ENCODE measurements around the gene GOLGA8B.
"Not testable (repeated sequence)": the region's sequence is repeated elsewhere in the genome, so short reads cannot be mapped to it uniquely, and the experiment has no call there.

Gene GOLGA8B

DNA sequence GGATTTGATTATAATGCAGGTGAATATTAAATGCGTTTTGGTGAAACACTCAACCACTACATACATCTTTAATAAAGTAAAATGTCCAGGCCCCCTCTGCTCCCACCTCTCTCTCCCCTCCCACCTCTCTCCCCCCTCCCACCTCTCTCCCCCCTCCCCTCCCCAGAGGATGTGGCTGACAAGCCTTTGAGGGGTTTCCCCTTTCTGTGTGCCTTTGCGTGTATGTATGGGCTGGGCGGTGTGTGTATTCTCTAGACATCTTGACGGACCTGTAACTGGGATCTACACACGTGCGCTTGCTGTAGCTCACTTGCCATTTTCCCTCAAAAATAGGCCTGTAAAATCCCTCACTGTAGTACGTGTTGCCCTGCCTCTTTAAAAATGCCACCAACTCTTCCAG lies 28.3 kb downstream of the GOLGA8B start:
- H3K4me1 ChIP-seq (ENCODE audit: control insufficient read depth, insufficient read depth, low read length); H3K27ac ChIP-seq (ENCODE audit: low read depth, low read length); H3K4me3 ChIP-seq (ENCODE audit: low read depth, low read length); H3K27me3 ChIP-seq (ENCODE audit: control insufficient read depth, insufficient read depth, low read length); H3K36me3 ChIP-seq (ENCODE audit: control insufficient read depth, insufficient read depth, low read length); H3K9me3 ChIP-seq (ENCODE audit: control insufficient read depth, insufficient read depth, low read depth, low read length); H3K9ac ChIP-seq (ENCODE audit: low read length): not testable (repeated sequence)

GRCh38 chr15:34554716-34555115 lies 28.7 kb downstream of the GOLGA8B start:
- not testable (repeated sequence) for H3K9me3 ChIP-seq (ENCODE audit: control insufficient read depth, insufficient read depth, low read depth, low read length); H3K27ac ChIP-seq (ENCODE audit: low read depth, low read length); H3K4me1 ChIP-seq (ENCODE audit: control insufficient read depth, insufficient read depth, low read length); H3K9ac ChIP-seq (ENCODE audit: low read length); H3K36me3 ChIP-seq (ENCODE audit: control insufficient read depth, insufficient read depth, low read length); H3K27me3 ChIP-seq (ENCODE audit: control insufficient read depth, insufficient read depth, low read length); H3K4me3 ChIP-seq (ENCODE audit: low read depth, low read length)

DNA sequence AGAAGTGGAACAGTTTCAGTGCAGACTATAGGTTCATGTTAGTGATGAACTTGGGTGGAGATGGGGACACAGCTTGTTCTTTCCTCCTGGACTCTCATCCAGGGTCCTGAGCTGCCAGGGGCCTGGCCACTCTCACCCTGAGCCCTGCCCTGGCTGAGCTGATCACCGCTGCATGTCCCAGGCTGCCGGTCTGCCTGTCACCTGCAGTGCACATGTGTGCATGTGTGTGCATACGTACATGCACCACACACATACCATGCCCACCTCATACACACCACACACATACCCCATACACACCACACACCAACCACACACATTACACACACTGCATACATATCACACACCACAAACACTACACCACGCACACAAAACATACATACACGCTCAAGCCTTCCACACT lies 29.3 kb downstream of the GOLGA8B start:
- H3K9ac ChIP-seq (ENCODE audit: low read length); H3K9me3 ChIP-seq (ENCODE audit: control insufficient read depth, insufficient read depth, low read depth, low read length); H3K36me3 ChIP-seq (ENCODE audit: control insufficient read depth, insufficient read depth, low read length); H3K4me3 ChIP-seq (ENCODE audit: low read depth, low read length); H3K27me3 ChIP-seq (ENCODE audit: control insufficient read depth, insufficient read depth, low read length); H3K27ac ChIP-seq (ENCODE audit: low read depth, low read length); H3K4me1 ChIP-seq (ENCODE audit: control insufficient read depth, insufficient read depth, low read length): not testable (repeated sequence)

DNA sequence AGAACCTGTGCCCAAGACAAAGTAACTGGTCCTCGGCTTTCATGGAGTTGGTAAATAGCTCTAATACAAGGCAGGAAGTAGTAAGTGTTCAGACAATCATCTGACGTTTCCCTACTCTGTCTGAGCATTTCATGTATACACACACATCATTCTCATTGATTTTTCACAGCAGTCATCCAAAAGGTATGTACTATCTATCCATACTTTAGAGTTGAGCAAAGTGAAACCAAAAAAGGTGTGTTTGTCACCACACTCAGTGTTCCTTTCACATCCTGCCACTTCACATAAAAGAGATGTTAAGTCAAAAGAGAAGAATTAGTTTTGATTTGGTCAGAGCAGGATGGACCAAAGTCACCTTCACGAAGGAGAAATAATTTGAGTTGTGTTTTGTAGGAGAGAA lies 33.3 kb downstream of the GOLGA8B start:
- H3K9ac ChIP-seq (ENCODE audit: low read length); H3K36me3 ChIP-seq (ENCODE audit: control insufficient read depth, insufficient read depth, low read length); H3K9me3 ChIP-seq (ENCODE audit: control insufficient read depth, insufficient read depth, low read depth, low read length); H3K4me1 ChIP-seq (ENCODE audit: control insufficient read depth, insufficient read depth, low read length); H3K27me3 ChIP-seq (ENCODE audit: control insufficient read depth, insufficient read depth, low read length); H3K4me3 ChIP-seq (ENCODE audit: low read depth, low read length); H3K27ac ChIP-seq (ENCODE audit: low read depth, low read length): not testable (repeated sequence)

DNA sequence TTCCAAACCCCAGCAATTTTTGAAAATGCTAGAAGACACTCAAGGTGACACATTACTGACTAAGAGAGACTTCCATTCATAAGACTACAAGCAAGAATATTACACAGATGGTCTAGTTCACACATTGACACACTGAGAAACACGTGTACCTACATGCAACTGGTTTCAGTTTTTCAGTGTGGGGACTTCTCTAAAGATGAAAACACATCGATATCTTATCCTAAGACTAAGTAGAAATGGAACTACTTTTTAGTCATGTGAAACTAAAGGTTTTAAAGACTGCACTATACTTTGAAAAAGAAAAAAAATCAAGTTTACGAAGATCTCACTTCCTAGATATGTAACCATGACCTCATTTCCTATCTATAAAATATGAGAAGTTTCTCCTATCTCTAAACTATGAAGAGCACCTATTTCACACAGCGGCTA lies 34.1 kb downstream of the GOLGA8B start:
- not testable (repeated sequence) for H3K27ac ChIP-seq (ENCODE audit: low read depth, low read length); H3K9me3 ChIP-seq (ENCODE audit: control insufficient read depth, insufficient read depth, low read depth, low read length); H3K36me3 ChIP-seq (ENCODE audit: control insufficient read depth, insufficient read depth, low read length); H3K4me1 ChIP-seq (ENCODE audit: control insufficient read depth, insufficient read depth, low read length); H3K4me3 ChIP-seq (ENCODE audit: low read depth, low read length); H3K9ac ChIP-seq (ENCODE audit: low read length); H3K27me3 ChIP-seq (ENCODE audit: control insufficient read depth, insufficient read depth, low read length)

GRCh38 chr15:34543860-34544649 lies 39.4 kb downstream of the GOLGA8B start:
- not testable (repeated sequence) for H3K9ac ChIP-seq (ENCODE audit: low read length)

DNA sequence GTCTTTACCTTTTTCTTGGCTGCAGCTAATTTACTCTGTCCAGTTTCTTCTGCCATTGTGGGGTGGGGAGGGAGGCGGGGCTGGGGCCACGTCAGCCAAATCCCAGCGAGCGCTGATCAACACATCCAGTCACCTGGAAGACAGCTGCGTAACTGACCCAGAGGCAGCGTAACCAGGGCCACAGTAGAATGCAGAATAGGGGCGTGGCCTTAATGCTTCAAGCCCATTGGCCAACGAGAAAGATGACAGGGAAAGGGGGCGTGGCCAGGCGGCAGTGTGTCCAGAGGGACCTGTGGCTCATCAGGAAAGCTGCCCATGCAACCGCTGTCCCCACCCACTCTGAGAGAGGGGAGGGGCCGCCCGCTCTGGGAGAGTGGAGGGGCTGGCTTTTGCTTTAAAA lies 47.6 kb downstream of the GOLGA8B start:
- not testable (repeated sequence) for H3K4me3 ChIP-seq (ENCODE audit: low read depth, low read length); H3K27me3 ChIP-seq (ENCODE audit: control insufficient read depth, insufficient read depth, low read length); H3K9me3 ChIP-seq (ENCODE audit: control insufficient read depth, insufficient read depth, low read depth, low read length); H3K27ac ChIP-seq (ENCODE audit: low read depth, low read length); H3K9ac ChIP-seq (ENCODE audit: low read length); H3K4me1 ChIP-seq (ENCODE audit: control insufficient read depth, insufficient read depth, low read length); H3K36me3 ChIP-seq (ENCODE audit: control insufficient read depth, insufficient read depth, low read length)

More at GRCh38 chr15:34543860-34544649, 39.4 kb downstream of the GOLGA8B start:
- H3K4me3 ChIP-seq (ENCODE audit: low read depth, low read length); H3K4me1 ChIP-seq (ENCODE audit: control insufficient read depth, insufficient read depth, low read length); H3K27ac ChIP-seq (ENCODE audit: low read depth, low read length); H3K36me3 ChIP-seq (ENCODE audit: control insufficient read depth, insufficient read depth, low read length); H3K27me3 ChIP-seq (ENCODE audit: control insufficient read depth, insufficient read depth, low read length); H3K9me3 ChIP-seq (ENCODE audit: control insufficient read depth, insufficient read depth, low read depth, low read length): not testable (repeated sequence)
